Stimulated activated CD8-positive, alpha-beta memory T cell treated with anti-CD3 and anti-CD28 coated beads, Interleukin-15, amount 100 ng/mL, for 24 hours (primary cell): ENCODE data around the gene PPP2R3A.
"Not testable (repeated sequence)": the region's sequence is repeated elsewhere in the genome, so short reads cannot be mapped to it uniquely, and the experiment has no call there.

Experiments
- DNase-seq: peaks from one replicate; pipeline ENCODE4 v3.0.0-alpha.2; 2020; ENCODE audit warnings: low read depth

The PPP2R3A gene

GRCh38 chr3:136085067-136085466 lies 119.5 kb downstream of the PPP2R3A start:
- not testable (repeated sequence) for DNase-seq

GRCh38 chr3:136093771-136094170 lies 128.2 kb downstream of the PPP2R3A start:
- no peak for DNase-seq

- no peak for DNase-seq
Observed at GRCh38 chr3:136105044-136105443, 139.5 kb downstream of the PPP2R3A start.

- no peak for DNase-seq
Observed at GRCh38 chr3:136106101-136106500, 140.6 kb downstream of the PPP2R3A start.

- DNase-seq = no peak
Observed at GRCh38 chr3:136109499-136109898, 144.0 kb downstream of the PPP2R3A start.

- DNase-seq = no peak
Observed at GRCh38 chr3:136110481-136110880, 145.0 kb downstream of the PPP2R3A start.

- DNase-seq = no peak
Observed at GRCh38 chr3:136114421-136114820, 148.9 kb downstream of the PPP2R3A start.

GRCh38 chr3:136119332-136119731 lies 153.8 kb downstream of the PPP2R3A start:
- not testable (repeated sequence) for DNase-seq

- DNase-seq = not testable (repeated sequence)
Observed at GRCh38 chr3:136119783-136120182, 154.3 kb downstream of the PPP2R3A start.

- DNase-seq = no peak
Observed at GRCh38 chr3:136120373-136121348, 155.1 kb downstream of the PPP2R3A start.

- no peak for DNase-seq
Observed at GRCh38 chr3:136122006-136122405, 156.5 kb downstream of the PPP2R3A start.

GRCh38 chr3:136131647-136132046 lies 166.1 kb downstream of the PPP2R3A start:
- not testable (repeated sequence) for DNase-seq

GRCh38 chr3:136134091-136134490 lies 168.6 kb downstream of the PPP2R3A start:
- DNase-seq = no peak

GRCh38 chr3:136135039-136135802 lies 169.7 kb downstream of the PPP2R3A start:
- DNase-seq = no peak

GRCh38 chr3:136136454-136136853 lies 170.9 kb downstream of the PPP2R3A start:
- no peak for DNase-seq

GRCh38 chr3:136141291-136141785 lies 175.8 kb downstream of the PPP2R3A start:
- DNase-seq = no peak

- no peak for DNase-seq
Observed at GRCh38 chr3:136141891-136142290, 176.4 kb downstream of the PPP2R3A start.

- DNase-seq = no peak
Observed at GRCh38 chr3:136142592-136142991, 177.1 kb downstream of the PPP2R3A start.

GRCh38 chr3:136144397-136144796 lies 178.9 kb downstream of the PPP2R3A start:
- not testable (repeated sequence) for DNase-seq

- no peak for DNase-seq
Observed at GRCh38 chr3:136146981-136147729, 181.6 kb downstream of the PPP2R3A start.

- no peak for DNase-seq
Observed at GRCh38 chr3:136149667-136150066, 184.1 kb downstream of the PPP2R3A start.

- DNase-seq = no peak
Observed at GRCh38 chr3:136151219-136151618, 185.7 kb downstream of the PPP2R3A start.
